ENCODE results near the gene TIAM1.

The TIAM1 gene

GRCh38 chr21:31201144-31201543, 142.9 kb downstream of the TIAM1 start:
- peaks cover 24% of the 10 kb centered on the region for H3K4me1 Mint-ChIP-seq
- no peaks in the 10 kb centered on the region for H3K9me3 Mint-ChIP-seq
- H3K36me3 Mint-ChIP-seq: peaks cover 2% of the 10 kb centered on the region
- H3K4me3 Mint-ChIP-seq: no peak overlapping the region
- no peaks in the 10 kb centered on the region for H3K27me3 Mint-ChIP-seq
- no peak overlapping the region for H3K27ac Mint-ChIP-seq

- Mint-ChIP-seq H3K4me1 (peaks cover 47% of the 10 kb centered on the region), H3K4me3 (peak overlapping the region; percentile 27), H3K27ac (no peak overlapping the region), H3K36me3 (peaks cover 5% of the 10 kb centered on the region), H3K9me3 (no peaks in the 10 kb centered on the region), H3K27me3 (no peaks in the 10 kb centered on the region)
Measured at GRCh38 chr21:31198575-31198974, 145.5 kb downstream of the TIAM1 start.

GRCh38 chr21:31196724-31197123, 147.3 kb downstream of the TIAM1 start:
- Mint-ChIP-seq H3K4me1 (peaks cover 63% of the 10 kb centered on the region), H3K4me3 (peak overlapping the region; percentile 5), H3K36me3 (peaks cover 12% of the 10 kb centered on the region), H3K9me3 (no peaks in the 10 kb centered on the region), H3K27me3 (no peaks in the 10 kb centered on the region), H3K27ac (peak overlapping the region; percentile 8)

GRCh38 chr21:31195334-31196015, 148.6 kb downstream of the TIAM1 start:
- Mint-ChIP-seq H3K9me3 (no peaks in the 10 kb centered on the region), H3K4me1 (peaks cover 74% of the 10 kb centered on the region), H3K4me3 (peak overlapping the region; percentile 81), H3K27ac (peak overlapping the region; percentile 92), H3K27me3 (no peaks in the 10 kb centered on the region), H3K36me3 (peaks cover 16% of the 10 kb centered on the region)

GRCh38 chr21:31194510-31195293, 149.4 kb downstream of the TIAM1 start:
- Mint-ChIP-seq H3K9me3 (no peaks in the 10 kb centered on the region), H3K36me3 (peaks cover 18% of the 10 kb centered on the region), H3K4me3 (peak overlapping the region; percentile 81), H3K27me3 (no peaks in the 10 kb centered on the region), H3K4me1 (peaks cover 82% of the 10 kb centered on the region), H3K27ac (peak overlapping the region; percentile 92)

- Mint-ChIP-seq H3K9me3 (no peaks in the 10 kb centered on the region), H3K4me3 (no peak overlapping the region), H3K36me3 (peaks cover 22% of the 10 kb centered on the region), H3K27me3 (no peaks in the 10 kb centered on the region), H3K27ac (peak overlapping the region; percentile 92), H3K4me1 (peaks cover 85% of the 10 kb centered on the region)
Measured at GRCh38 chr21:31193761-31194160, 150.3 kb downstream of the TIAM1 start.

- Mint-ChIP-seq H3K4me1 (peaks cover 88% of the 10 kb centered on the region), H3K4me3 (peak overlapping the region; percentile 51), H3K36me3 (peaks cover 30% of the 10 kb centered on the region), H3K9me3 (no peaks in the 10 kb centered on the region), H3K27me3 (no peaks in the 10 kb centered on the region), H3K27ac (peak overlapping the region; percentile 62)
Measured at GRCh38 chr21:31191553-31191952, 152.5 kb downstream of the TIAM1 start.

GRCh38 chr21:31190516-31190915, 153.5 kb downstream of the TIAM1 start:
- Mint-ChIP-seq H3K27ac (peak overlapping the region; percentile 90), H3K4me3 (peak overlapping the region; percentile 73), H3K36me3 (peaks cover 33% of the 10 kb centered on the region), H3K4me1 (peaks cover 86% of the 10 kb centered on the region), H3K27me3 (no peaks in the 10 kb centered on the region), H3K9me3 (no peaks in the 10 kb centered on the region)

- no peaks in the 10 kb centered on the region for H3K9me3 Mint-ChIP-seq
- H3K4me1 Mint-ChIP-seq: peaks cover 82% of the 10 kb centered on the region
- peaks cover 32% of the 10 kb centered on the region for H3K36me3 Mint-ChIP-seq
- H3K4me3 Mint-ChIP-seq: peak overlapping the region; percentile 84
- H3K27me3 Mint-ChIP-seq: no peaks in the 10 kb centered on the region
- peak overlapping the region; percentile 98 for H3K27ac Mint-ChIP-seq
Measured at GRCh38 chr21:31187499-31187898, 156.6 kb downstream of the TIAM1 start.

- Mint-ChIP-seq H3K4me3 (peak overlapping the region; percentile 84), H3K27ac (peak overlapping the region; percentile 98), H3K27me3 (no peaks in the 10 kb centered on the region), H3K36me3 (peaks cover 37% of the 10 kb centered on the region), H3K9me3 (no peaks in the 10 kb centered on the region), H3K4me1 (peaks cover 84% of the 10 kb centered on the region)
Measured at GRCh38 chr21:31186916-31187315, 157.1 kb downstream of the TIAM1 start.

- Mint-ChIP-seq H3K4me1 (peaks cover 82% of the 10 kb centered on the region), H3K9me3 (no peaks in the 10 kb centered on the region), H3K27ac (peak overlapping the region; percentile 91), H3K36me3 (peaks cover 42% of the 10 kb centered on the region), H3K27me3 (no peaks in the 10 kb centered on the region), H3K4me3 (peak overlapping the region; percentile 84)
Measured at GRCh38 chr21:31185663-31186062, 158.4 kb downstream of the TIAM1 start.

GRCh38 chr21:31184876-31185275, 159.2 kb downstream of the TIAM1 start:
- peaks cover 40% of the 10 kb centered on the region for H3K36me3 Mint-ChIP-seq
- peaks cover 82% of the 10 kb centered on the region for H3K4me1 Mint-ChIP-seq
- H3K4me3 Mint-ChIP-seq: peak overlapping the region; percentile 93
- H3K27me3 Mint-ChIP-seq: no peaks in the 10 kb centered on the region
- H3K9me3 Mint-ChIP-seq: no peaks in the 10 kb centered on the region
- H3K27ac Mint-ChIP-seq: peak overlapping the region; percentile 98

GRCh38 chr21:31184459-31184858, 159.6 kb downstream of the TIAM1 start:
- Mint-ChIP-seq H3K9me3 (no peaks in the 10 kb centered on the region), H3K27ac (peak overlapping the region; percentile 98), H3K4me1 (peaks cover 79% of the 10 kb centered on the region), H3K4me3 (peak overlapping the region; percentile 93), H3K27me3 (no peaks in the 10 kb centered on the region), H3K36me3 (peaks cover 40% of the 10 kb centered on the region)

GRCh38 chr21:31182231-31183140, 161.6 kb downstream of the TIAM1 start:
- peaks cover 73% of the 10 kb centered on the region for H3K4me1 Mint-ChIP-seq
- H3K27me3 Mint-ChIP-seq: no peaks in the 10 kb centered on the region
- peak overlapping the region; percentile 98 for H3K4me3 Mint-ChIP-seq
- peaks cover 33% of the 10 kb centered on the region for H3K36me3 Mint-ChIP-seq
- peak overlapping the region; percentile 100 for H3K27ac Mint-ChIP-seq
- H3K9me3 Mint-ChIP-seq: no peaks in the 10 kb centered on the region

GRCh38 chr21:31181082-31181750, 162.8 kb downstream of the TIAM1 start:
- Mint-ChIP-seq H3K36me3 (peaks cover 30% of the 10 kb centered on the region), H3K4me1 (peaks cover 75% of the 10 kb centered on the region), H3K27ac (peak overlapping the region; percentile 99), H3K9me3 (no peaks in the 10 kb centered on the region), H3K27me3 (no peaks in the 10 kb centered on the region), H3K4me3 (peak overlapping the region; percentile 97)

Measured in activated naive CD4-positive, alpha-beta T cell treated with anti-CD3 and anti-CD28 coated beads, Interleukin-2, amount 50 U/mL, for 24 hours (primary cell).